HepG2 (cell line): Measurements from ENCODE around the gene SLC28A1. TPM values are rescaled to one million over a fixed set of nuclear protein-coding genes. Genes with fewer than 3 reads are reported as not detected.

Experiments used
- CREB1 ChIP-seq, 2 experiments: fragments of 450-650 bp in 1 of 2; IDR thresholded peaks; 2 replicates each; pipeline ENCODE4 v1.6.1; 2016 to 2017; ENCODE audit warnings: control low read depth in 1 of 2, mild to moderate bottlenecking in 1 of 2, missing compliant biosample characterization in 1 of 2, missing genetic modification characterization in 1 of 2
- DMAP1 ChIP-seq: IDR thresholded peaks from 2 replicates; pipeline ENCODE4 v1.6.1; 2016
- ESRRA ChIP-seq: sonication (generic); formaldehyde crosslinking; IDR thresholded peaks from 2 replicates; pipeline ENCODE4 v1.5.1; 2020; ENCODE audit warnings: mild to moderate bottlenecking, low read depth, missing genetic modification reagents
- HDAC2 ChIP-seq: sonication (generic); formaldehyde crosslinking; IDR thresholded peaks from 2 replicates; pipeline ENCODE4 v1.4.0; 2020; ENCODE audit warnings: missing genetic modification reagents
- IRF2 ChIP-seq: IDR thresholded peaks from 2 replicates; pipeline ENCODE4 v1.6.1; 2018; ENCODE audit warnings: missing genetic modification reagents, missing compliant biosample characterization
- ISL2 ChIP-seq: sonication (generic); formaldehyde crosslinking; IDR thresholded peaks from 2 replicates; pipeline ENCODE4 v1.5.0; 2020; ENCODE audit warnings: missing genetic modification reagents
- MXD4 ChIP-seq: IDR thresholded peaks from 2 replicates; pipeline ENCODE4 v1.6.1; 2016; ENCODE audit warnings: mild to moderate bottlenecking, missing biosample characterization, missing genetic modification reagents
- SKI ChIP-seq: fragments of 450-650 bp; IDR thresholded peaks from one replicate; pipeline ENCODE4 v1.6.1; 2018; ENCODE audit warnings: mild to moderate bottlenecking; ENCODE audit not compliant: partially characterized antibody
- SPEN ChIP-seq: sonication (generic); formaldehyde crosslinking; IDR thresholded peaks from 2 replicates; pipeline ENCODE4 v1.5.1; 2020; ENCODE audit warnings: low read depth, mild to moderate bottlenecking, missing genetic modification reagents
- TFAP4 ChIP-seq: sonication (generic); IDR thresholded peaks from 2 replicates; pipeline ENCODE4 v1.6.1; 2016; ENCODE audit warnings: low read depth, borderline replicate concordance
- TMF1 ChIP-seq: sonication (generic); formaldehyde crosslinking; IDR thresholded peaks from 2 replicates; pipeline ENCODE4 v1.8.1; 2022; ENCODE audit warnings: low read depth, missing genetic modification reagents
- YEATS2 ChIP-seq: sonication (generic); formaldehyde crosslinking; IDR thresholded peaks from 2 replicates; pipeline ENCODE4 v1.4.0; 2020; ENCODE audit warnings: missing genetic modification reagents, borderline replicate concordance
- YEATS4 ChIP-seq: sonication (generic); formaldehyde crosslinking; IDR thresholded peaks from 2 replicates; pipeline ENCODE4 v1.4.0; 2020; ENCODE audit warnings: missing genetic modification reagents, borderline replicate concordance
- ZGPAT ChIP-seq: IDR thresholded peaks from 2 replicates; pipeline ENCODE4 v1.6.1; 2016; ENCODE audit warnings: mild to moderate bottlenecking
- ZIK1 ChIP-seq: sonication (generic); formaldehyde crosslinking; IDR thresholded peaks from 2 replicates; pipeline ENCODE4 v1.5.0; 2020; ENCODE audit warnings: mild to moderate bottlenecking, low read depth, missing genetic modification reagents, borderline replicate concordance
- ZNF235 ChIP-seq: sonication (generic); formaldehyde crosslinking; IDR thresholded peaks from 2 replicates; pipeline ENCODE4 v1.8.1; 2023; ENCODE audit warnings: mild to moderate bottlenecking, missing genetic modification reagents, borderline replicate concordance
- ZNF33B ChIP-seq: sonication (generic); formaldehyde crosslinking; IDR thresholded peaks from 2 replicates; pipeline ENCODE4 v1.5.1; 2020; ENCODE audit warnings: mild to moderate bottlenecking, missing genetic modification reagents
- ZNF496 ChIP-seq: sonication (generic); formaldehyde crosslinking; IDR thresholded peaks from 2 replicates; pipeline ENCODE4 v1.8.1; 2023; ENCODE audit warnings: mild to moderate bottlenecking, moderate library complexity, missing genetic modification reagents; ENCODE audit not compliant: insufficient replicate concordance
- polyA plus RNA-seq, 8 experiments: library from polyadenylated mRNA; depleted of rRNA in 3 of 8; stranded (reverse) in 7 of 8; unstranded in 1 of 8; fragments of >200 nt; fragmentation: Illumina TruSeq in 4 of 8; extraction: Trizol in 4 of 8; gene quantifications; 2 replicates each; pipeline versions ENCODE4 v1.2.1 to v1.2.3, GENCODE V29; 2011 to 2016; ENCODE audit warnings: low read depth in 4 of 8, missing spikeins in 1 of 8, mixed read lengths in 1 of 8; ENCODE audit not compliant: insufficient read depth in 1 of 8
- total RNA-seq, 5 experiments: library from RNA; depleted of rRNA; stranded (reverse); fragments of >200 nt; fragmentation: Illumina TruSeq; extraction: Trizol; gene quantifications; 2 replicates each; pipeline ENCODE4 v1.2.3, GENCODE V29; 2016; ENCODE audit warnings: low read depth in 1 of 5
- TF ChIP-seq, protein P1 (sequence below): sonication (generic); formaldehyde crosslinking; conservative IDR thresholded peaks from 2 replicates; pipeline ENCODE4 v1.4.0; 2020; ENCODE audit warnings: missing genetic modification reagents
- TF ChIP-seq, protein P2 (sequence below): IDR thresholded peaks from 2 replicates; pipeline ENCODE4 v1.6.1; 2018; ENCODE audit warnings: missing genetic modification reagents, mild to moderate bottlenecking, missing compliant biosample characterization
- TF ChIP-seq, protein P3 (sequence below): IDR thresholded peaks from 2 replicates; pipeline ENCODE4 v1.4.0; 2020; ENCODE audit warnings: mild to moderate bottlenecking, missing genetic modification reagents

Gene SLC28A1
- total and polyA plus RNA-seq, 2 of the 13 experiments (the other 11 are each of a cell fraction or from before 2014, with no cell fraction given): 0.31 to 5.8 TPM

GRCh38 chr15:84911879-84912660 is 27.6 kb downstream of the SLC28A1 start (continued):
- TF ChIP-seq TFAP4: peak; percentile 82
- no peak for TF ChIP-seq SKI
- TF ChIP-seq TMF1 (CRISPR knock-in tag): no peak
- TF ChIP-seq, protein P1, sequence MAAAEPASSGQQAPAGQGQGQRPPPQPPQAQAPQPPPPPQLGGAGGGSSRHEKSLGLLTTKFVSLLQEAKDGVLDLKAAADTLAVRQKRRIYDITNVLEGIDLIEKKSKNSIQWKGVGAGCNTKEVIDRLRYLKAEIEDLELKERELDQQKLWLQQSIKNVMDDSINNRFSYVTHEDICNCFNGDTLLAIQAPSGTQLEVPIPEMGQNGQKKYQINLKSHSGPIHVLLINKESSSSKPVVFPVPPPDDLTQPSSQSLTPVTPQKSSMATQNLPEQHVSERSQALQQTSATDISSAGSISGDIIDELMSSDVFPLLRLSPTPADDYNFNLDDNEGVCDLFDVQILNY (CRISPR knock-in tag): no peak
- TF ChIP-seq IRF2 (CRISPR knock-in tag): peak; percentile 10; the same call in 1 of the 2 replicates
- TF ChIP-seq, protein P2, sequence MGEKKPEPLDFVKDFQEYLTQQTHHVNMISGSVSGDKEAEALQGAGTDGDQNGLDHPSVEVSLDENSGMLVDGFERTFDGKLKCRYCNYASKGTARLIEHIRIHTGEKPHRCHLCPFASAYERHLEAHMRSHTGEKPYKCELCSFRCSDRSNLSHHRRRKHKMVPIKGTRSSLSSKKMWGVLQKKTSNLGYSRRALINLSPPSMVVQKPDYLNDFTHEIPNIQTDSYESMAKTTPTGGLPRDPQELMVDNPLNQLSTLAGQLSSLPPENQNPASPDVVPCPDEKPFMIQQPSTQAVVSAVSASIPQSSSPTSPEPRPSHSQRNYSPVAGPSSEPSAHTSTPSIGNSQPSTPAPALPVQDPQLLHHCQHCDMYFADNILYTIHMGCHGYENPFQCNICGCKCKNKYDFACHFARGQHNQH (CRISPR knock-in tag): 0 out of 2 replicates have a peak, but pooled peaks have one; percentile 14
- no peak for TF ChIP-seq CREB1 (IDR thresholded peaks at IDR 0.05)
- TF ChIP-seq CREB1 (CRISPR knock-in tag; IDR thresholded peaks at IDR 0.05): peak; percentile 63
- TF ChIP-seq ZNF496: no peak
- TF ChIP-seq ZNF235 (CRISPR knock-in tag): no peak
- no peak for TF ChIP-seq ZNF33B (CRISPR knock-in tag)
- TF ChIP-seq, protein P3, sequence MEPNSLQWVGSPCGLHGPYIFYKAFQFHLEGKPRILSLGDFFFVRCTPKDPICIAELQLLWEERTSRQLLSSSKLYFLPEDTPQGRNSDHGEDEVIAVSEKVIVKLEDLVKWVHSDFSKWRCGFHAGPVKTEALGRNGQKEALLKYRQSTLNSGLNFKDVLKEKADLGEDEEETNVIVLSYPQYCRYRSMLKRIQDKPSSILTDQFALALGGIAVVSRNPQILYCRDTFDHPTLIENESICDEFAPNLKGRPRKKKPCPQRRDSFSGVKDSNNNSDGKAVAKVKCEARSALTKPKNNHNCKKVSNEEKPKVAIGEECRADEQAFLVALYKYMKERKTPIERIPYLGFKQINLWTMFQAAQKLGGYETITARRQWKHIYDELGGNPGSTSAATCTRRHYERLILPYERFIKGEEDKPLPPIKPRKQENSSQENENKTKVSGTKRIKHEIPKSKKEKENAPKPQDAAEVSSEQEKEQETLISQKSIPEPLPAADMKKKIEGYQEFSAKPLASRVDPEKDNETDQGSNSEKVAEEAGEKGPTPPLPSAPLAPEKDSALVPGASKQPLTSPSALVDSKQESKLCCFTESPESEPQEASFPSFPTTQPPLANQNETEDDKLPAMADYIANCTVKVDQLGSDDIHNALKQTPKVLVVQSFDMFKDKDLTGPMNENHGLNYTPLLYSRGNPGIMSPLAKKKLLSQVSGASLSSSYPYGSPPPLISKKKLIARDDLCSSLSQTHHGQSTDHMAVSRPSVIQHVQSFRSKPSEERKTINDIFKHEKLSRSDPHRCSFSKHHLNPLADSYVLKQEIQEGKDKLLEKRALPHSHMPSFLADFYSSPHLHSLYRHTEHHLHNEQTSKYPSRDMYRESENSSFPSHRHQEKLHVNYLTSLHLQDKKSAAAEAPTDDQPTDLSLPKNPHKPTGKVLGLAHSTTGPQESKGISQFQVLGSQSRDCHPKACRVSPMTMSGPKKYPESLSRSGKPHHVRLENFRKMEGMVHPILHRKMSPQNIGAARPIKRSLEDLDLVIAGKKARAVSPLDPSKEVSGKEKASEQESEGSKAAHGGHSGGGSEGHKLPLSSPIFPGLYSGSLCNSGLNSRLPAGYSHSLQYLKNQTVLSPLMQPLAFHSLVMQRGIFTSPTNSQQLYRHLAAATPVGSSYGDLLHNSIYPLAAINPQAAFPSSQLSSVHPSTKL (CRISPR knock-in tag): peak; percentile 52
- peak; percentile 43; the same call in 1 of the 2 replicates for TF ChIP-seq YEATS2 (CRISPR knock-in tag)
- 0 out of 2 replicates have a peak, but pooled peaks have one; percentile 55 for TF ChIP-seq ESRRA (CRISPR knock-in tag)
- peak; percentile 65; the same call in 1 of the 2 replicates for TF ChIP-seq DMAP1 (CRISPR knock-in tag)
- peak; percentile 50; the same call in 1 of the 2 replicates for TF ChIP-seq ISL2 (CRISPR knock-in tag)
- TF ChIP-seq HDAC2 (CRISPR knock-in tag): no peak
- TF ChIP-seq YEATS4 (CRISPR knock-in tag): peak; percentile 74
- TF ChIP-seq MXD4 (CRISPR knock-in tag): no peak
- TF ChIP-seq SPEN (CRISPR knock-in tag): 0 out of 2 replicates have a peak, but pooled peaks have one; percentile 2
- peak; percentile 54; the same call in 1 of the 2 replicates for TF ChIP-seq ZIK1 (CRISPR knock-in tag)
- TF ChIP-seq ZGPAT (CRISPR knock-in tag): peak; percentile 47
